NB4 (cell line): ENCODE results near the gene HBB.

Experiments used
- DNase-seq: peaks from one replicate; pipeline ENCODE4 v3.0.0; 2010; ENCODE audit warnings: low read depth
- H3K4me3 ChIP-seq: one replicate; pipeline ENCODE4 v1.5.1; 2011; ENCODE audit warnings: mild to moderate bottlenecking, low read depth, low read length, moderate library complexity
- MYC ChIP-seq: IDR thresholded peaks from 2 replicates; pipeline ENCODE4 v1.6.1; 2011; ENCODE audit warnings: low read depth, low read length
- POLR2A ChIP-seq: IDR thresholded peaks from 2 replicates; pipeline ENCODE4 v1.6.1; 2011; ENCODE audit warnings: mild to moderate bottlenecking; ENCODE audit not compliant: insufficient read length; ENCODE audit errors: extremely low read depth
- TF ChIP-seq, protein P1 (sequence below): IDR thresholded peaks from one replicate; pipeline ENCODE4 v1.5.1; 2012; ENCODE audit warnings: low read depth, low read length
- TF ChIP-seq, protein P2 (sequence below): IDR thresholded peaks from 2 replicates; pipeline ENCODE4 v1.6.1; 2011; ENCODE audit warnings: low read depth, low read length

The HBB gene

DNA sequence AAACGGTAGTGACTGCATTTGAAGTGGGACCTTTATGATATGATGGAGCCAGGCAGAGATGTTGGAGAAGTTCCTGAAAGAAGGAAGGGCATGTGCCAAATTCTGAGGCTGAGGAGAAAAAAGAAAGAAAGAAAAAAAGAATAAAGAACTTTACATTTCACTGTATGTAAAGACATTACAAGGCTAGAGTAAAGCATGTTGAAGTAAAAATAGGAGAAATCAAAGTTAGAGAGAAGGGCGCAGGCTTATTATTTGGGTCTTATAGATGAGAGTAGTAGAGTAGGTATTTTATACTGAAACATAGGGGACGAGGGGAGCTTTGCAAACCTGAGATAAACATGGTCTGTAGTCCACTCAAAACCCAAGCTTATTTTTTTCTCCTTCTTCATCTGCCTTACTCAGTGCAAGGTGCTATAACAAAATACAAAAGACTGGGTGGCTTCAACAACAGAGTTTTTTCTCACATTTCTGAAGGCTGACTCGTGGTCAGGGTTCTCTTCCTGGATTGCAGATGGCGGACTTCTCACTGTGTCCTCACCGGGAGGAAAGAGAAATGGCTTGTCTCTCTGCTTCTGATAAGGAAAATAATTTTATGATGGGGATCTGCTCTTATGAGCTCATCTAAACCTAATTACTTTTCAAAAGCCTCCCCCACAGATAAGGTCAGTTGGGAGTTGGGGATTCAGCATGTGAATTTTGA is 20.1 kb upstream of the HBB start:
- DNase-seq = no peak
- H3K4me3 ChIP-seq = no peak overlapping the region
- TF ChIP-seq, protein P1, sequence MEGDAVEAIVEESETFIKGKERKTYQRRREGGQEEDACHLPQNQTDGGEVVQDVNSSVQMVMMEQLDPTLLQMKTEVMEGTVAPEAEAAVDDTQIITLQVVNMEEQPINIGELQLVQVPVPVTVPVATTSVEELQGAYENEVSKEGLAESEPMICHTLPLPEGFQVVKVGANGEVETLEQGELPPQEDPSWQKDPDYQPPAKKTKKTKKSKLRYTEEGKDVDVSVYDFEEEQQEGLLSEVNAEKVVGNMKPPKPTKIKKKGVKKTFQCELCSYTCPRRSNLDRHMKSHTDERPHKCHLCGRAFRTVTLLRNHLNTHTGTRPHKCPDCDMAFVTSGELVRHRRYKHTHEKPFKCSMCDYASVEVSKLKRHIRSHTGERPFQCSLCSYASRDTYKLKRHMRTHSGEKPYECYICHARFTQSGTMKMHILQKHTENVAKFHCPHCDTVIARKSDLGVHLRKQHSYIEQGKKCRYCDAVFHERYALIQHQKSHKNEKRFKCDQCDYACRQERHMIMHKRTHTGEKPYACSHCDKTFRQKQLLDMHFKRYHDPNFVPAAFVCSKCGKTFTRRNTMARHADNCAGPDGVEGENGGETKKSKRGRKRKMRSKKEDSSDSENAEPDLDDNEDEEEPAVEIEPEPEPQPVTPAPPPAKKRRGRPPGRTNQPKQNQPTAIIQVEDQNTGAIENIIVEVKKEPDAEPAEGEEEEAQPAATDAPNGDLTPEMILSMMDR = no peak
- no peak for TF ChIP-seq POLR2A

DNA sequence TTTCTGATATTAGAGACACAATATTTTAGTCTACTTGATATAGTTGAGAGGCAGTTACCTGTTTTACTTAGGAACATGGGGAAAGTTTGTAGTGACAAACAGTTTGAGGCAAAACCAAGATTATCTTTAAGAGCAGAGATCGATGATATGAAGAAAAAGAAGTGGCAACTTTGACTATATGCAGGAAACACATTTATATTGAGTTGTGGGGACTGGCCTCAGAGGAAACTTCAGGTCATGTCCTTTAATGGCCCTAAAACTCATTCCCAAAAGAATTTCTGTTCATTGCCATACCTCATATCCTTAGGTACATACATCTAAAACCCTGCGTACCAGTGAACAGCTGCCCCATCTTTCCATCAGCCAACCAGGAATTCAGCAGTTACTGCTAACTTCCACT is 18.3 kb upstream of the HBB start:
- TF ChIP-seq, protein P1 = no peak
- TF ChIP-seq, protein P2, sequence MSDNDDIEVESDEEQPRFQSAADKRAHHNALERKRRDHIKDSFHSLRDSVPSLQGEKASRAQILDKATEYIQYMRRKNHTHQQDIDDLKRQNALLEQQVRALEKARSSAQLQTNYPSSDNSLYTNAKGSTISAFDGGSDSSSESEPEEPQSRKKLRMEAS = no peak
- no peak for TF ChIP-seq MYC
- H3K4me3 ChIP-seq = no peak overlapping the region
- no peak for DNase-seq

DNA sequence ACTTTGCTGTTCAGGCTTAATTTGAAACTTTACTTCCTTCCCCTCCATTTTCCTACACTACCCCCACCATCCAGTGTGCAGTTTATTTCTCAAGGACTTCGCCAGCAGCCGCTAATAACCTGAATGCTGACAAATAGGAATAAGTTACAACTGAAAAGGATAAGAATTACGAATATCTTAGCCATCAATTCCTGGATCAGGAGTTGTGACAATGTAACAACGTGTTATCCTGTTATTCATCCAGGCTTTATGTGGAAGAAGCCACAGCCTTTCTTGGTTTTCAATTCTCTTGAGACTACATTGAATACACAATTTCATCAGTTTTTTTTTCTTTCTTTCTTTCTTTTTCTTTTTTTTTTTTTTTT is 16.9 kb upstream of the HBB start:
- no peak for DNase-seq
- TF ChIP-seq, protein P1 = no peak
- TF ChIP-seq, protein P2 = no peak
- TF ChIP-seq MYC (no peak), POLR2A (no peak)
- H3K4me3 ChIP-seq = no peak overlapping the region

DNA sequence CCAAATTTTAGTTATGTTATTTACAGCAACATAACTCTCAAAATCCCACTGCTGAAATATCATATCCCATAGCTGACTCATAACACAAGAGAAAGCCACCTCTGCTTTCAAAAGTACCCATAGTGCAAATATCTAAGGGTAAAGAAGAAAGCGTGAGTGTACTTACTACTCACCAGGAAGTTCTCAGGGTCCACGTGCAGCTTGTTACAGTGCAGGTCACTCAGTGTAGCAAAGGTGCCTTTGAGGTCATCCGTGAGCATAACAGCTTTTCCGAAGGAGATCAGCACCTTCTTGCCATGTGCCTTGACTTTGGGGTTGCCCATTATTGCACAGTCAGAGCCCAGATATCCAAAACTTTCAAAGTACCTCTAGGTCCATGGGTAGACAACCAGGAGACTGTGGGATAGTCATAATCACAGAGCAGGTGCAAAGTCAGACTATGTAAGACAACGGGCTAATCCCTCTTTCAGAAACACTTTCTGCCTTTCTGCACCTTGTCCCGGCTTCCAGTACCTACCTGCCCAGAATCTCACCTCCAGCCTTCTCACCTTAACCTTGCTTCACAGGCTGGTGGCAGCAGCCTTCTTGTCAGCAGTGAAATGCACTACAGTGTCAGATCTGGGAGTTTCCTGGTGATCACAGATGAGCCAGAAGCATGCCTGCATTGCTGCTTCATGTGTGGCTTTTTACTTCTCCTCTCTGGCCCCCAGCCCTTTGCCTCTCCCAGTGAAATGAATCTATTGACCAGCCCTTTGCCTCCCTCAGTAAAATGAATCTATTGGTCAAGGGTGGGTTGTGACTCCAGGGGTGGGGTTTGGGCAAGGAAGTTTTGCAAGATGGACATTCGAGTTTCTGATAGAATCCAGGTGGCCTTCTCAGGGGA is 16.3 kb upstream of the HBB start:
- no peak for DNase-seq

DNA sequence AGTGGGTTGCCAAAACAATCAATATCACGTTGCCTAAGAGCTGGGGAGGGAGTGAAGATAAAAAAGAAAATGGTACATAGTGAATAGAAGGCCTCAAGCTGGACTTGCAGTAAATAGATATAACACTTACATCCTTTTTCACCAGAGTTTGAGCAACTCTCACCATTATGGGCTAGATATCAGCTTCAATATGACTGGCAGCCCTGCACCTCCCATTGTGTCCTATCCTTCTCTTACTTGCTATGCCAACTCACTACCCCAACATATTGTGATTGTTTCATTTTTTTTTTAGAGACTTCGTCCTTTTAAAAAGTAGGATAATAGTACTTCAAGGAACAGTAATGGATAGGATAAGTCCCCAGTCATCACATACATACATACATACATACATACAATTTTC is 15.3 kb upstream of the HBB start:
- no peak overlapping the region for H3K4me3 ChIP-seq
- TF ChIP-seq, protein P1 = no peak
- TF ChIP-seq POLR2A (no peak), MYC (no peak)
- TF ChIP-seq, protein P2 = no peak
- no peak for DNase-seq

More for the DNA sequence above, 16.3 kb upstream of the HBB start:
- no peak for TF ChIP-seq POLR2A
- TF ChIP-seq, protein P2 = no peak
- TF ChIP-seq, protein P1 = no peak
- H3K4me3 ChIP-seq = no peak overlapping the region
